ENCODE results near the gene CCDC60.

- TF ChIP-seq YY1 (IDR thresholded peaks at IDR 0.05; ENCODE audit: extremely low read depth, insufficient replicate concordance, low read depth, low read length) (no peak), CTCF (IDR thresholded peaks at IDR 0.05 in 2 of 3, conservative IDR thresholded peaks at IDR 0.05 in 1 of 3; ENCODE audit: borderline replicate concordance in 1 of 3, insufficient read depth in 1 of 3, low read depth in 2 of 3, low read length in 2 of 3) (no peak), SIN3A (IDR thresholded peaks at IDR 0.05; ENCODE audit: low read depth) (no peak), SP1 (IDR thresholded peaks at IDR 0.05; ENCODE audit: low read depth) (no peak), POLR2AphosphoS5 (IDR thresholded peaks at IDR 0.05; ENCODE audit: low read depth, low read length) (no peak), EGR1 (IDR thresholded peaks at IDR 0.05; ENCODE audit: low read depth) (no peak)
Observed at GRCh38 chr12:119322301-119322723, 12.2 kb upstream of the CCDC60 start.

Measured in HCT116 (cell line).